SK-N-SH (cell line): ENCODE data around the gene A1BG.

Experiments
- CHD2 ChIP-seq: fragments of 150-350 bp; IDR thresholded peaks from 2 replicates; pipeline ENCODE4 v1.6.1; 2018; ENCODE audit warnings: low read length; ENCODE audit not compliant: partially characterized antibody
- CTCF ChIP-seq: fragments of 200-600 bp; sonication (generic); IDR thresholded peaks from 2 replicates; pipeline ENCODE4 v1.6.1; 2017; ENCODE audit warnings: antibody characterized with exemption, mild to moderate bottlenecking, moderate library complexity
- ELF1 ChIP-seq: IDR thresholded peaks from 2 replicates; pipeline ENCODE4 v1.4.0; 2012
- EP300 ChIP-seq, 2 experiments: IDR thresholded peaks; 2 replicates each; pipeline versions ENCODE4 v1.4.0 to v1.6.1; 2012; ENCODE audit warnings: borderline replicate concordance in 1 of 2, low read depth in 1 of 2, low read length in 1 of 2
- GATA2 ChIP-seq: sonication (generic); formaldehyde crosslinking; IDR thresholded peaks from 2 replicates; pipeline ENCODE4 v1.5.0; 2020; ENCODE audit warnings: mild to moderate bottlenecking, missing genetic modification reagents
- RCOR1 ChIP-seq: fragments of 150-350 bp; IDR thresholded peaks from 2 replicates; pipeline ENCODE4 v1.6.1; 2017; ENCODE audit warnings: antibody characterized with exemption, low read length
- REST ChIP-seq: IDR thresholded peaks from 2 replicates; pipeline ENCODE4 v1.6.1; 2012; ENCODE audit warnings: mild to moderate bottlenecking, low read depth, low read length, moderate library complexity
- TAF1 ChIP-seq: IDR thresholded peaks from 2 replicates; pipeline ENCODE4 v1.6.1; 2012; ENCODE audit warnings: low read depth, mild to moderate bottlenecking, low read length, moderate library complexity, borderline replicate concordance
- USF1 ChIP-seq: IDR thresholded peaks from 2 replicates; pipeline ENCODE4 v1.4.0; 2012; ENCODE audit warnings: low read depth, borderline replicate concordance
- USF2 ChIP-seq: fragments of 150-350 bp; IDR thresholded peaks from 2 replicates; pipeline ENCODE4 v1.6.1; 2017; ENCODE audit warnings: antibody characterized with exemption, low read length, low read depth, borderline replicate concordance
- YY1 ChIP-seq: IDR thresholded peaks from 2 replicates; pipeline ENCODE4 v1.4.0; 2012; ENCODE audit warnings: low read depth, mild to moderate bottlenecking
- TF ChIP-seq, protein P1 (sequence below): IDR thresholded peaks from 2 replicates; pipeline ENCODE4 v1.4.0; 2012; ENCODE audit warnings: low read depth

DNA sequence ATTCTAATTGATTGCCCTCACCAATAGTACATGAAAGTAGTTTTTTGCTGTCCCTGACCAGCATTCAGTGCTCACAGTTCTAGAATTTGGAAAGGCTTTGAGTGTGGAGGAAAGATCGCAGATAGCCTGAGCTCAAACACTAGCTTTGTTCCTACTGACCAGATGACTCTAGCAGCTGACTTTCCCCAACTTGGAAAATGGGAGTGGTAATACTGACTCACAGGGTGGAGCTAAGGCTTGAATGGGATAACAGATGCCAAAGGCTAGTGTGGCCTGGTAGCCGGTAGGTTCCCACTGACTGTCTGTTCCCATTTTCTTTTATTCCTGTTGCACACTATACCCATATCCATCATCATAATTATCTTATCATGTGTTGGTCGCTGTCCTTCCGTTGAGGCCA, 22.8 kb downstream of the A1BG start:
- TF ChIP-seq CTCF (no peak), EP300 (IDR thresholded peaks at IDR 0.05; ENCODE audit: borderline replicate concordance in 1 of 2, low read depth in 1 of 2, low read length in 1 of 2) (no peak), REST (no peak), GATA2 (CRISPR knock-in tag) (no peak), YY1 (no peak), TAF1 (no peak), ELF1 (no peak), USF1 (no peak), USF2 (no peak), RCOR1 (no peak), CHD2 (no peak)
- TF ChIP-seq, protein P1, sequence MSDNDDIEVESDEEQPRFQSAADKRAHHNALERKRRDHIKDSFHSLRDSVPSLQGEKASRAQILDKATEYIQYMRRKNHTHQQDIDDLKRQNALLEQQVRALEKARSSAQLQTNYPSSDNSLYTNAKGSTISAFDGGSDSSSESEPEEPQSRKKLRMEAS, result no peak
